ENCODE measurements around the gene TSHZ1.

GRCh38 chr18:75334869-75335268 lies 124.3 kb downstream of the TSHZ1 start:
- no peak for TF ChIP-seq CTCF (IDR thresholded peaks at IDR 0.05; ENCODE audit: control extremely low read depth in 1 of 3, insufficient read depth in 1 of 3, low read depth in 1 of 3, low read length in 3 of 3)
- no peak for TF ChIP-seq JUN (IDR thresholded peaks at IDR 0.05; ENCODE audit: low read depth, low read length)
